Body of pancreas (tissue), 4 donors: ENCODE results near the gene P4HA3.

ENCODE experiments used
- POLR2A ChIP-seq, 3 donors: fragments of 450-650 bp; IDR thresholded peaks; one replicate each; pipeline ENCODE4 v1.6.1; 2016; ENCODE audit warnings: antibody characterized with exemption in 3 of 3, mild to moderate bottlenecking in 2 of 3
- TF ChIP-seq, protein P1 (sequence below), 7 experiments: fragments of 450-650 bp in 4 of 7; fragments of 200-600 bp in 3 of 7; sonication (generic) in 3 of 7; IDR thresholded peaks; one replicate each; pipeline ENCODE4 v1.5.1; 2016 to 2019; ENCODE audit warnings: antibody characterized with exemption in 7 of 7

DNA sequence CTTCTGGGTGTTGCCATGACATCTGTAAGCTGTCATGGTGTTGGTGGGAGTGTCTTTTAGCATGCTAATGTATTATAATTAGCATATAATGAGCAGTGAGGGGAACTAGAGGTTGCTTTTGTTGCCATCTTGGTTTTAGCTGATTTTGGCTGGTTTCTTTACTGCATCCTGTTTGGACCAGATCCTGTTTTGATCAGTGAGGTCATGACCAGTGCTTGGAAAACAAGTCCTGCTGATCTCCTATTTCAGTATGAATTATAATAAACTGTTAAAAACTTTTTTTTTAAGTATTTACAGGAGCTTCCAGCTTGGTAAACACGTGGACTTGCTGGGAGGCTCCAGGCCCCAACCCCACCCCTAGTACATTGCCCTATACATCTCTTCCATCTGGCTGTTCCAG lies 30.5 kb upstream of the P4HA3 start:
- TF ChIP-seq, protein P1, sequence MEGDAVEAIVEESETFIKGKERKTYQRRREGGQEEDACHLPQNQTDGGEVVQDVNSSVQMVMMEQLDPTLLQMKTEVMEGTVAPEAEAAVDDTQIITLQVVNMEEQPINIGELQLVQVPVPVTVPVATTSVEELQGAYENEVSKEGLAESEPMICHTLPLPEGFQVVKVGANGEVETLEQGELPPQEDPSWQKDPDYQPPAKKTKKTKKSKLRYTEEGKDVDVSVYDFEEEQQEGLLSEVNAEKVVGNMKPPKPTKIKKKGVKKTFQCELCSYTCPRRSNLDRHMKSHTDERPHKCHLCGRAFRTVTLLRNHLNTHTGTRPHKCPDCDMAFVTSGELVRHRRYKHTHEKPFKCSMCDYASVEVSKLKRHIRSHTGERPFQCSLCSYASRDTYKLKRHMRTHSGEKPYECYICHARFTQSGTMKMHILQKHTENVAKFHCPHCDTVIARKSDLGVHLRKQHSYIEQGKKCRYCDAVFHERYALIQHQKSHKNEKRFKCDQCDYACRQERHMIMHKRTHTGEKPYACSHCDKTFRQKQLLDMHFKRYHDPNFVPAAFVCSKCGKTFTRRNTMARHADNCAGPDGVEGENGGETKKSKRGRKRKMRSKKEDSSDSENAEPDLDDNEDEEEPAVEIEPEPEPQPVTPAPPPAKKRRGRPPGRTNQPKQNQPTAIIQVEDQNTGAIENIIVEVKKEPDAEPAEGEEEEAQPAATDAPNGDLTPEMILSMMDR (IDR thresholded peaks at IDR 0.05): no peak
- no peak for TF ChIP-seq POLR2A (IDR thresholded peaks at IDR 0.05)
